Peyer's patch (tissue), 4 donors: ENCODE results near the gene PSMA8. TPM values are rescaled to one million over a fixed set of nuclear protein-coding genes. Genes with fewer than 3 reads are reported as not detected.
A peak's percentile ranks its signal among the peaks of the same experiment; 100 is the strongest.

ENCODE experiments used
- DNase-seq, 3 donors: peaks; one replicate each; pipeline ENCODE4 v3.0.0-alpha.2; 2017 to 2019
- H3K27ac ChIP-seq, 4 donors: fragments of 200-600 bp; sonication (generic); one replicate each; pipeline ENCODE4 v1.5.1; 2016 to 2019
- H3K27me3 ChIP-seq, 2 donors: fragments of 200-600 bp; sonication (generic); one replicate each; pipeline ENCODE4 v1.5.1; 2019
- H3K36me3 ChIP-seq, 3 donors: fragments of 200-600 bp; sonication (generic); one replicate each; pipeline ENCODE4 v1.5.1; 2016 to 2019
- H3K4me1 ChIP-seq, 4 donors: fragments of 200-600 bp; sonication (generic); one replicate each; pipeline ENCODE4 v1.5.1; 2016 to 2019
- H3K4me3 ChIP-seq, 4 donors: fragments of 200-600 bp; sonication (generic); 1 replicate in 3 of 4; 2 replicates in 1 of 4; pipeline ENCODE4 v1.5.1; 2016 to 2019; ENCODE audit warnings: mild to moderate bottlenecking in 1 of 4
- H3K9me3 ChIP-seq, 4 donors: fragments of 200-600 bp; sonication (generic); one replicate each; pipeline ENCODE4 v1.5.1; 2016 to 2019; ENCODE audit warnings: mild to moderate bottlenecking in 1 of 4
- POLR2A ChIP-seq, 2 donors: fragments of 450-650 bp; IDR thresholded peaks; one replicate each; pipeline ENCODE4 v1.5.1; 2017; ENCODE audit warnings: antibody characterized with exemption in 2 of 2, mild to moderate bottlenecking in 2 of 2, moderate library complexity in 2 of 2
- total RNA-seq, 4 donors: library from RNA; depleted of rRNA; stranded (reverse); fragments of >200 nt; gene quantifications; one replicate each; pipeline ENCODE4 v1.1.0, GENCODE V29; 2016
- TF ChIP-seq, protein P1 (sequence below), 6 experiments: fragments of 450-650 bp in 4 of 6; fragments of 200-600 bp in 2 of 6; sonication (generic) in 1 of 6; IDR thresholded peaks; one replicate each; pipeline ENCODE4 v1.5.1; 2017 to 2019; ENCODE audit warnings: antibody characterized with exemption in 6 of 6, mild to moderate bottlenecking in 3 of 6, moderate library complexity in 1 of 6

Gene PSMA8
- not detected for total RNA-seq

DNA sequence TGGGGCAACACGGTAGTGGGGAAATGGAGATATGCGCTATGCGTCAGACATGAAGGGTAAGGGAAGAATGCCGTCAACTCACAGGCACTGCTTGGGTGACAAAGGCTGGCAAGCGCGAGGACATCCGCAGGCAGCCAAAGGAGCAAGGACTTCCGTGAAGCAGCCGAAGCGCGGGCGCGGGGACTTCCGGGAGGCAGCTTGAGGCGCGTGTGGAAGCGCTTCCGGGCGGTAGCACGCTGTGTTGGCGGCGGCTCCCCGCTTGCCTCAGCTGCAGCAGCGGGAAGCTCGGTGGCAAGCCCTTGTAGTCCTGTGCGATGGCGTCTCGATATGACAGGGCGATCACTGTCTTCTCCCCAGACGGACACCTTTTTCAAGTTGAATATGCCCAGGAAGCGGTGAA, at the start of gene PSMA8:
Gene PSMA8 (plus strand): TSS at position 218 of the 400 bp plus-strand sequence. CDS start 97 bp downstream, at position 315.
- TF ChIP-seq POLR2A (IDR thresholded peaks at IDR 0.05): no peak
- TF ChIP-seq, protein P1, sequence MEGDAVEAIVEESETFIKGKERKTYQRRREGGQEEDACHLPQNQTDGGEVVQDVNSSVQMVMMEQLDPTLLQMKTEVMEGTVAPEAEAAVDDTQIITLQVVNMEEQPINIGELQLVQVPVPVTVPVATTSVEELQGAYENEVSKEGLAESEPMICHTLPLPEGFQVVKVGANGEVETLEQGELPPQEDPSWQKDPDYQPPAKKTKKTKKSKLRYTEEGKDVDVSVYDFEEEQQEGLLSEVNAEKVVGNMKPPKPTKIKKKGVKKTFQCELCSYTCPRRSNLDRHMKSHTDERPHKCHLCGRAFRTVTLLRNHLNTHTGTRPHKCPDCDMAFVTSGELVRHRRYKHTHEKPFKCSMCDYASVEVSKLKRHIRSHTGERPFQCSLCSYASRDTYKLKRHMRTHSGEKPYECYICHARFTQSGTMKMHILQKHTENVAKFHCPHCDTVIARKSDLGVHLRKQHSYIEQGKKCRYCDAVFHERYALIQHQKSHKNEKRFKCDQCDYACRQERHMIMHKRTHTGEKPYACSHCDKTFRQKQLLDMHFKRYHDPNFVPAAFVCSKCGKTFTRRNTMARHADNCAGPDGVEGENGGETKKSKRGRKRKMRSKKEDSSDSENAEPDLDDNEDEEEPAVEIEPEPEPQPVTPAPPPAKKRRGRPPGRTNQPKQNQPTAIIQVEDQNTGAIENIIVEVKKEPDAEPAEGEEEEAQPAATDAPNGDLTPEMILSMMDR (IDR thresholded peaks at IDR 0.05): no peak
- peak in 2 of 3 donors; percentile 43 to 58 for DNase-seq
- no peaks in the 10 kb centered on the region for H3K27me3 ChIP-seq
- H3K27ac ChIP-seq: no peak within 1 kb of the TSS
- no peaks in the 10 kb centered on the region for H3K36me3 ChIP-seq
- no peaks in the 10 kb centered on the region for H3K4me1 ChIP-seq
- no peaks in the 10 kb centered on the region for H3K9me3 ChIP-seq
- H3K4me3 ChIP-seq: peak within 1 kb of the TSS in 2 of 4 donors; percentile 13 to 25

DNA sequence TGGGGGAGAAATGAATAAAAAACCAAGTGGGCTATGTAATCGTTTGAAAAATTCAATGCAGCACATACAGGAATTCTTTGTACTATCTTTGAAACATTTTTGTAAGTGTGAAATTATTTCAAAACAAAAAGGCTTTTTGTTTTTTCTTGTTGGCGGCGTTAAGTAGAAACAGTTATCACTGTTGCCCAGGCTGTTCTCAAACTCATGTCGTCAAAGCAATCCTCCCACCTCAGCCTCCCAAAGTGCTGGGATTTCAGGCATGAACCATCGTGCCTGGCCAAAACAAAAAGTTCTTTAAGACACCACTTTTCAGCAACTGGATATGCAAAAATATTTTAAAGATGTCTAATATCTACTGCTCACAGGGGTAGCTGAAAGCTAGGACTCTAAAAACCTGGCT, 48.6 kb upstream of the PSMA8 start:
- no peaks in the 10 kb centered on the region for H3K27me3 ChIP-seq
- no peak overlapping the region for H3K4me3 ChIP-seq
- H3K27ac ChIP-seq: no peak overlapping the region
- peaks cover 0 to 25% (median 0%) of the 10 kb centered on the region in 3 donors for H3K36me3 ChIP-seq
- TF ChIP-seq, protein P1 (IDR thresholded peaks at IDR 0.05): no peak
- TF ChIP-seq POLR2A (IDR thresholded peaks at IDR 0.05): no peak
- no peaks in the 10 kb centered on the region for H3K9me3 ChIP-seq
- H3K4me1 ChIP-seq: peaks cover 0 to 12% (median 6%) of the 10 kb centered on the region in 4 donors
- no peak for DNase-seq

DNA sequence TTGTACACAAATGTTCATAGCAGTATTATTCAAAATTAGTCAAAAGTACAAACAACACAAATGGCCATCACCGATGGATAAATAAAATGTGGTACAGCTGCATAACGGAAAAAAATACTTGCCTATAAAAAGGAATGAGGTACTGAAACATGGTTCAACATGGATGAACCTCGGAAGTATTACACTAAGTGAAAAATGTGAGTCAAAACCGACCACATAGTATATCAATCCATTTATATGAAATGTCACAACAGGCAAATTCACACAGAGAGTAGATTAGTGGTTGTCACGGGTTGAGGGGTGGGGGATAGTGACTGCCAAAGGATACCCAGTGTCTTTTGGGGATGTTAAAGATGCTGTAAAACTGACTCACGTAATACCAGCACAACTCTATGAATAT, 46.7 kb upstream of the PSMA8 start:
- Histone ChIP-seq H3K9me3 (no peaks in the 10 kb centered on the region), H3K4me1 (peaks cover 0 to 12% (median 6%) of the 10 kb centered on the region in 4 donors), H3K27me3 (no peaks in the 10 kb centered on the region), H3K4me3 (no peak overlapping the region), H3K27ac (no peak overlapping the region), H3K36me3 (peaks cover 0 to 20% (median 0%) of the 10 kb centered on the region in 3 donors)
- no peak for TF ChIP-seq POLR2A (IDR thresholded peaks at IDR 0.05)
- TF ChIP-seq, protein P1 (IDR thresholded peaks at IDR 0.05): no peak
- DNase-seq: no peak

DNA sequence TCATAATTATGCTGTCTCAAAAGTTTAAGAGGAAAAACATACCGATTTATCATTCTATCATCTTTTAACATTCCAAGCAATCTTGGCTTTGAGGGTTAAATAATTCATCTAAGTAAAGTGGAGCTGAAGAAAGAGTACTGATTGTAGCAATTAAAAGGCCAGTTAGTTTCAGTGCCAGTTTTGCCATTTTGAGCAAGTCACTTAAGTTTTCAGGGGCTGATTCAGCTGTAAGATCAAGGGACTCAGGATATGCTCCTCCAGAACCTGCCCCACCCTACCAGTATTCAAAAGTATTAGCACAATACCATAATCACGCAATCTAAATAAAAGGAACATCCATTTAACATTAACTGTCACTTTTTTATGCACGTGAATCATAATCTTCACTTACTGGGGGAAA, 45.2 kb upstream of the PSMA8 start:
- Histone ChIP-seq H3K27me3 (no peaks in the 10 kb centered on the region), H3K4me1 (peaks cover 0 to 12% (median 6%) of the 10 kb centered on the region in 4 donors), H3K4me3 (peak overlapping the region in 2 of 4 donors; percentile 0 to 83), H3K9me3 (no peaks in the 10 kb centered on the region), H3K27ac (no peak overlapping the region), H3K36me3 (peaks cover 0 to 20% (median 0%) of the 10 kb centered on the region in 3 donors)
- no peak for TF ChIP-seq POLR2A (IDR thresholded peaks at IDR 0.05)
- TF ChIP-seq, protein P1 (IDR thresholded peaks at IDR 0.05): no peak
- DNase-seq: no peak

DNA sequence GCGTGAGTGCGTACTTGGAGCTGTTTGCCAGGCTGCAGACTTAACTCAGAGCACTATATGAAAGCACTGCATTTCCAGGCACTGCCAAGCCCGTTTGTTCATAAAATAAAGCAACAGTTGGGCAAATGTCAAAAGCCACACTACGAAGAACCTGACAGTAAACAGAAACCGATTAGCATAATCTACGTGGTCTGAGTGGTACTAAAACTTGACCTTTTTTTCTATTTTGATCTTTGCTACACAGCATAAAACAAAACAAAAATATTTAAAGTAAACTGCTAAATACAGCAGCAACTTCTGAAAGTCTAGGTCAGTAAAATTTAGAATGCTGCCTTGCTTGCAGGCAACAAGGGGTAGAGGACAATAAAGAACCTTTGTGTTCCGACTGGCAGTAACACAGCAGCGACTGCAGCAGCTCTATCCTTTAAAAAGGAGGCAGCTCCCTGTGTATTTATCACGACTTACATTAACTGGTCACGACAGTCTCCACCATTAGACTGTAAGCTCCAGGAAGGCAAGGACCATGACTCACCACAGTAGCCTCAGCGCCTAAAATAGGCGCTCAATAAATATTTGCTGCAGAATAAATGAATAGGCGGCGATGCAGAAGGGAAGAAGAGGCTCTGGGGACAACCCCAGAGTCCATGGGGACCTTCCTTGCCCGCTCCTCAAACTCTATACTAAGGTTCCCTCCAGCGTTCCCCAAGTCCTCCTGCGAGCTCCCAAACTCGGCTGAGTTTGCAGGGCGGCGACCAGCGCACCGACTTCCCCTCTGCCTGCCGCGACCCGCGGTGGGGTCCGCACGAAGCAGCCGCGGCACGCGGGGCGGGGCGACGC, 44.2 kb upstream of the PSMA8 start:
- no peak for DNase-seq
- Histone ChIP-seq H3K36me3 (peaks cover 0 to 20% (median 0%) of the 10 kb centered on the region in 3 donors), H3K4me3 (peak overlapping the region; percentile 77 to 96 (median 85)), H3K27ac (peak overlapping the region; percentile 90 to 97 (median 94)), H3K4me1 (peaks cover 0 to 12% (median 6%) of the 10 kb centered on the region in 4 donors), H3K27me3 (no peaks in the 10 kb centered on the region), H3K9me3 (no peaks in the 10 kb centered on the region)
- TF ChIP-seq POLR2A (IDR thresholded peaks at IDR 0.05): no peak
